ENCODE results near the gene SULT2A1.

GRCh38 chr19:47895165-47895782, 9.2 kb upstream of the SULT2A1 start:
- TF ChIP-seq CTCF (IDR thresholded peaks at IDR 0.05), result no peak
- no peak for TF ChIP-seq POLR2AphosphoS5 (IDR thresholded peaks at IDR 0.05; ENCODE audit: insufficient read depth in 1 of 2, low read depth in 1 of 2)
- no peak for TF ChIP-seq POLR2A (IDR thresholded peaks at IDR 0.05)
